Heart left ventricle (tissue), 13 donors: ENCODE results near the gene NFASC.

Experiments used
- POLR2A ChIP-seq, 2 donors: fragments of 450-650 bp; IDR thresholded peaks; one replicate each; pipeline ENCODE4 v1.6.1; 2017; ENCODE audit warnings: antibody characterized with exemption in 2 of 2, mild to moderate bottlenecking in 2 of 2, moderate library complexity in 2 of 2
- TF ChIP-seq, protein P1 (sequence below), 12 donors: fragments of 200-600 bp; sonication (generic) in 4 of 12; IDR thresholded peaks; one replicate each; pipeline versions ENCODE4 v1.5.0 to v1.8.0; 2018 to 2022; ENCODE audit warnings: antibody characterized with exemption in 12 of 12, mild to moderate bottlenecking in 5 of 12
- donor health status: ischemic (EF 13 %, LVEDD 7.1; RV severe dilation, severe dysfunction).
- donor health status: DM: no; HTN: yes; CAD: no.
- donor health status: DM: no; HTN: no; CAD: no.
- donor health status: ischemic (EF 25% LVEDD 6.9; RV normal size, moderate dysfunction).
- donor health status: ischemic (EF 25% LVEDD 5.7; RV mildly dilated, moderate dysfunction).
- donor health status: ischemic (EF 35%, LVEDD 5.7; RV mildly dilated, moderate dysfunction).
- donor health status: nonischemic (EF 11% LVEDD 7.7; RV severe dilation, severe dysfunction).
- donor health status: DM: yes; HTN: yes; CAD: no.
- donor health status: PGD.
- donor health status: ischemic (EF 29% LVEDD 5.4; RV normal size, mild dysfunction).
- donor health status: nonischemic (EF 23%, LVEDD 6.1; RV moderate dilation, normal function).

- TF ChIP-seq, protein P1, sequence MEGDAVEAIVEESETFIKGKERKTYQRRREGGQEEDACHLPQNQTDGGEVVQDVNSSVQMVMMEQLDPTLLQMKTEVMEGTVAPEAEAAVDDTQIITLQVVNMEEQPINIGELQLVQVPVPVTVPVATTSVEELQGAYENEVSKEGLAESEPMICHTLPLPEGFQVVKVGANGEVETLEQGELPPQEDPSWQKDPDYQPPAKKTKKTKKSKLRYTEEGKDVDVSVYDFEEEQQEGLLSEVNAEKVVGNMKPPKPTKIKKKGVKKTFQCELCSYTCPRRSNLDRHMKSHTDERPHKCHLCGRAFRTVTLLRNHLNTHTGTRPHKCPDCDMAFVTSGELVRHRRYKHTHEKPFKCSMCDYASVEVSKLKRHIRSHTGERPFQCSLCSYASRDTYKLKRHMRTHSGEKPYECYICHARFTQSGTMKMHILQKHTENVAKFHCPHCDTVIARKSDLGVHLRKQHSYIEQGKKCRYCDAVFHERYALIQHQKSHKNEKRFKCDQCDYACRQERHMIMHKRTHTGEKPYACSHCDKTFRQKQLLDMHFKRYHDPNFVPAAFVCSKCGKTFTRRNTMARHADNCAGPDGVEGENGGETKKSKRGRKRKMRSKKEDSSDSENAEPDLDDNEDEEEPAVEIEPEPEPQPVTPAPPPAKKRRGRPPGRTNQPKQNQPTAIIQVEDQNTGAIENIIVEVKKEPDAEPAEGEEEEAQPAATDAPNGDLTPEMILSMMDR (IDR thresholded peaks at IDR 0.05), result no peak
- TF ChIP-seq POLR2A (IDR thresholded peaks at IDR 0.05), result no peak
These were observed 132.9 kb downstream of the NFASC start for GRCh38 chr1:205003358-205004131.
